Adrenal gland (tissue), 12 donors: Measurements from ENCODE around the gene ITPR1. TPM values are rescaled to one million over a fixed set of nuclear protein-coding genes. Genes with fewer than 3 reads are reported as not detected.
A peak's percentile ranks its signal among the peaks of the same experiment; 100 is the strongest.

Experiments used
- DNase-seq, 7 donors: peaks; one replicate each; pipeline ENCODE4 v3.0.0-alpha.2; 2019 to 2020
- H3K27ac ChIP-seq, 5 donors: fragments of 200-600 bp; sonication (generic) in 4 of 5; 1 replicate in 3 of 5; 2 replicates in 2 of 5; pipeline versions ENCODE4 v1.5.1 to v1.8.0; 2016 to 2020; ENCODE audit warnings: mild to moderate bottlenecking in 1 of 5
- H3K27me3 ChIP-seq: fragments of 200-600 bp; 2 replicates; pipeline ENCODE4 v1.8.0; 2021
- H3K36me3 ChIP-seq, 2 donors: fragments of 200-600 bp; replicated peaks in 1 of 2; 1 replicate in 1 of 2; 2 replicates in 1 of 2; pipeline versions ENCODE4 v1.5.1 to v1.8.0; 2018 to 2022
- H3K4me1 ChIP-seq, 2 donors: fragments of 200-600 bp; replicated peaks in 1 of 2; 1 replicate in 1 of 2; 2 replicates in 1 of 2; pipeline versions ENCODE4 v1.5.1 to v1.8.0; 2018 to 2021
- H3K4me3 ChIP-seq, 4 donors: fragments of 200-600 bp; sonication (generic) in 3 of 4; one replicate each; pipeline ENCODE4 v1.5.1; 2016 to 2018
- H3K9me3 ChIP-seq, 3 donors: fragments of 200-600 bp; sonication (generic) in 1 of 3; replicated peaks in 1 of 3; 1 replicate in 2 of 3; 2 replicates in 1 of 3; pipeline versions ENCODE4 v1.5.1 to v1.8.0; 2016 to 2021
- CTCF ChIP-seq, 6 experiments: fragments of 450-650 bp in 4 of 6; fragments of 200-600 bp in 2 of 6; sonication (generic) in 1 of 6; IDR thresholded peaks; 1 replicate in 5 of 6; 2 replicates in 1 of 6; pipeline versions ENCODE4 v1.5.1 to v1.8.0; 2016 to 2021; ENCODE audit warnings: antibody characterized with exemption in 6 of 6, mild to moderate bottlenecking in 2 of 6, moderate library complexity in 1 of 6
- POLR2A ChIP-seq, 2 donors: fragments of 450-650 bp; IDR thresholded peaks; one replicate each; pipeline ENCODE4 v1.6.1; 2017; ENCODE audit warnings: antibody characterized with exemption in 2 of 2, mild to moderate bottlenecking in 2 of 2, moderate library complexity in 1 of 2
- WGBS, 4 donors: extraction: QIAGEN DNeasy Blood & Tissue Kit in 2 of 4; methylation state at CpG; one replicate each; pipeline versions ENCODE4 v1.1.5 to v1.1.7; 2013 to 2017; 5-methylcytosine and 5-hydroxymethylcytosine counted together
- intact Hi-C, 2 donors: fragments of 100-400 bp; cut with DNase I; formaldehyde crosslinking; loops; one replicate each; pipeline versions ENCODE4 v1.14.1 to v1.15.0; 2022 to 2023
- polyA plus RNA-seq, 3 donors: library from polyadenylated mRNA; stranded (reverse); fragments of 200-250 nt in 2 of 3; fragments of 350-450 nt in 1 of 3; fragmentation: Illumina TruSeq in 1 of 3; extraction: RNeasy Lipid Tissue Mini Kit (QIAGEN cat#74804) in 1 of 3; gene quantifications; one replicate each; pipeline ENCODE4 v1.2.3, GENCODE V29; 2013 to 2014
- total RNA-seq, 9 donors: library from RNA; depleted of rRNA in 4 of 9; stranded (reverse); fragments of >200 nt in 4 of 9; fragments of 120-200 nt in 1 of 9; fragmentation: NEBNext Ultra II Directional in 1 of 9; extraction: Animal tissue kit (Norgen Biotek cat#: 25700) in 1 of 9; gene quantifications; one replicate each; pipeline versions ENCODE4 v1.1.0 to v1.2.4, GENCODE V29; 2013 to 2023
- donor health status: healthy with polysubstance abuse.
- donor health status: Bipolar disorder and iron deficiency.
- donor health status: DM: yes; HTN: yes; CAD: no.
- donor health status: DM: no; HTN: no; CAD: no.
- donor health status: DM: no; HTN: no; CAD: no.
- donor health status: DM: yes; HTN: yes; CAD: no.

The ITPR1 gene
- total and polyA plus RNA-seq, 12 donors = 21.6 to 198 (median 76.6) TPM

DNA sequence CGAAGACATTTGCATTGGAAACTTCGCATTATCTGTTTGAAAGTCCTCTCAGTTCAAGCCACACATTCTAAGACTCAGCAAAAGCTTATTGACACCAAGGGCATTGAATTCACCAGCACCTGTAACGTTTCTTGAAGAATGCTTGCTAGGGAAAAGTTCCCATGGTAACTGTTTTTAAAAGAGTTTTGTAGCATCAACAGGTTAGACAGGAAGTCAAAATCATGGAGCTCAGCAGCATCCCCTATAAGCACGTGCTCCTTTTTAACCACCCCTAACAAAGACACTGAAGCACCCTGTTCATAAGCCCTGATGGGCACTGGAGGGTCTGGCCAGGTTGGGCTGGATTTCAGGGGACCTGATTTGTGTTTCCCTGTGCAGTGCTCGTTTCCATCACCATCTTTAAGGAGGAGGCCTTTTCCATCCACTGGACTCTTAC lies 256.4 kb downstream of the ITPR1 start:
- intact Hi-C loops = no loop called here

DNA sequence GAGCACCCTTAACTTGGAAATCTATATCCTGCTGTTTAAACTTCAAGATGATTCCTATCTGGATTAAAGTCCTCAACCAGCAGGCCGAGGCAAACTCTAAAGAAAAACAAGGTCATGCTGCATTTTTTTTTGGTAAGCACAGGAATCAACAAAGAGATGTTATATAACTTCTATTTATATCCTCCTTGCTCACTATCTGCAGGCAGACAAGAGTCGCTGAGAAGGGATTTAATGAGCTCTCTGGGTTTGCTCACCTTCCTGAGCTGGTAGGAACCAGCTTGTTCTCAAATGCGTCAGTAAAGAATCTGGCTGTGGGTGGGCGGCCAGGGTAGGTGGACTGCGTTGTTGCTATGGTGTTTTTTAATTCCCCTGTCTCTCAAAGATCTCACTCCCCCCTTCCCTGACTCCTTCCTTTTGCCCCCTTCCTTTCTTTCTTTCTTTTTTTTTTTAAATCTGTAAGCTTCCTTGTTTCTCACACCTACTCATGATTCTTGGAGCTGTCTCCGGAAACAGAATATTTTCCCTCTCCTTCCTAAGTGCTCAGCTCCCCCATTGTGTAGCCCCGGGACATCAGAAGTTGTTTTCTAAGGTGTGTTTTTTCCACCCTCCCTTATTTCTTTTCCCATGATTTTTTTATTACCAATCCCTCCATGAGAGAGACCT lies 257.3 kb downstream of the ITPR1 start:
- 25 to 35% (median 32%) methylated on average over 7 of the region's 7 CpGs for WGBS, 4 donors
- no peaks in the 10 kb centered on the region for H3K9me3 ChIP-seq
- H3K4me3 ChIP-seq = no peak overlapping the region
- H3K27me3 ChIP-seq = no peaks in the 10 kb centered on the region
- intact Hi-C loops = no loop called here
- no peak for TF ChIP-seq CTCF (IDR thresholded peaks at IDR 0.05)
- peak in 1 of 2 donors; percentile 80 for TF ChIP-seq POLR2A (IDR thresholded peaks at IDR 0.05)
- no peaks in the 10 kb centered on the region for H3K36me3 ChIP-seq
- DNase-seq = peak in 6 of 7 donors; percentile 57 to 82 (median 64)
- peaks cover 34 to 51% of the 10 kb centered on the region in 2 donors for H3K4me1 ChIP-seq
- H3K27ac ChIP-seq = peak overlapping the region; percentile 61 to 89 (median 83)

More for the DNA sequence above, 256.4 kb downstream of the ITPR1 start:
- DNase-seq = no peak
- TF ChIP-seq CTCF (IDR thresholded peaks at IDR 0.05) (no peak), POLR2A (IDR thresholded peaks at IDR 0.05) (no peak)
- Histone ChIP-seq H3K4me3 (no peak overlapping the region), H3K36me3 (no peaks in the 10 kb centered on the region), H3K27ac (peak overlapping the region; percentile 61 to 89 (median 83)), H3K4me1 (peaks cover 34 to 43% of the 10 kb centered on the region in 2 donors), H3K27me3 (no peaks in the 10 kb centered on the region), H3K9me3 (no peaks in the 10 kb centered on the region)
- 87 to 93% (median 91%) methylated on average over 5 of the region's 5 CpGs for WGBS, 4 donors

GRCh38 chr3:4751029-4751501 lies 257.9 kb downstream of the ITPR1 start:
- no peak for TF ChIP-seq POLR2A (IDR thresholded peaks at IDR 0.05)
- TF ChIP-seq CTCF (IDR thresholded peaks at IDR 0.05) = no peak
- H3K27ac ChIP-seq = peak overlapping the region; percentile 61 to 89 (median 83)
- no peak for DNase-seq
- peaks cover 34 to 51% of the 10 kb centered on the region in 2 donors for H3K4me1 ChIP-seq
- intact Hi-C loops = no loop called here
- no peak overlapping the region for H3K4me3 ChIP-seq
- H3K27me3 ChIP-seq = no peaks in the 10 kb centered on the region
- H3K9me3 ChIP-seq = no peaks in the 10 kb centered on the region
- 66 to 75% (median 69%) methylated on average over 7 of the region's 7 CpGs for WGBS, 4 donors
- H3K36me3 ChIP-seq = no peaks in the 10 kb centered on the region

DNA sequence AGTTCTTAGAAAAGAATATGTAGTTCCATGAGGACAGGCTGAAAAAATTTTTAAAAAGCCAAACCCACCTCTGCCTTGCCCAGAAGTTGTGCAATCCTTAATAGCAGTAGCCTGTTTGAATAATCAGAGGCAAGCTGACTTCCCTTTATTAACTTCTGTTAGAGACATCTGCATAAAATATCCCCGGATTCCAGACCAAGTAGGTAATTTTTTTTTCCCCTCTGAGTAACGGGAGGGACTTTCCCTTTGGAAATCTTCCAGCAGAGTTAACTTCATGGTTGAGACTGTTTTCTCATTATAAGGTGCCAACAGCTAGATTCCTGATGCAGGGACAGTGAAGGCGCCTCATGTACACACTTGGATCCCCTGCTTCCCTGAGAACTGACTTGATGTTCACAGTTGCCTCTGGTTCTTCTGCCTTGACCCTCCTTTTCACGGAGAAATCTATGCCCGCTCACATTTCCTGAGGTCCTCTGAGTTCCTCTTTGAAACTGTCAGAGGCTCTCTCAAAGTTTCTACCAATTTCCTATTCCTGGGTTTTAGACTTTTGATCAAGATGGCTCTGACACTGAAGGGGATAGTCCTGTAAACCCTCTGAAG lies 258.5 kb downstream of the ITPR1 start:
- Histone ChIP-seq H3K36me3 (no peaks in the 10 kb centered on the region), H3K27ac (peak overlapping the region; percentile 61 to 89 (median 83)), H3K4me1 (peaks cover 34 to 51% of the 10 kb centered on the region in 2 donors), H3K9me3 (no peaks in the 10 kb centered on the region), H3K4me3 (no peak overlapping the region), H3K27me3 (no peaks in the 10 kb centered on the region)
- TF ChIP-seq POLR2A (IDR thresholded peaks at IDR 0.05) (peak in 1 of 2 donors; percentile 48), CTCF (IDR thresholded peaks at IDR 0.05) (no peak)
- DNase-seq = no peak
- intact Hi-C loops = no loop called here
- 33 to 42% (median 37%) methylated on average over 5 of the region's 5 CpGs for WGBS, 4 donors
